CD14-positive monocyte (primary cell): Measurements from ENCODE around the gene CDK12. TPM values are rescaled to one million over a fixed set of nuclear protein-coding genes. Genes with fewer than 3 reads are reported as not detected.

ENCODE experiments used
- DNase-seq, 3 donors: peaks; one replicate each; pipeline ENCODE4 v3.0.0-alpha.2; 2011 to 2022
- H2AFZ ChIP-seq: 2 replicates; pipeline ENCODE4 v1.6.0; 2012; ENCODE audit warnings: mild to moderate bottlenecking, low read depth, low read length, inconsistent platforms; ENCODE audit not compliant: insufficient read depth, poor library complexity, severe bottlenecking
- H3K27ac ChIP-seq, 2 donors: 1 replicate in 1 of 2; 2 replicates in 1 of 2; pipeline ENCODE4 v1.5.1; 2012 to 2013; ENCODE audit warnings: low read length in 2 of 2, control low read depth in 1 of 2, inconsistent platforms in 1 of 2, low read depth in 1 of 2, mild to moderate bottlenecking in 1 of 2
- H3K27me3 ChIP-seq, 2 donors: one replicate each; pipeline versions ENCODE4 v1.6.0 to v1.6.1; 2011 to 2013; ENCODE audit warnings: low read length in 2 of 2; ENCODE audit not compliant: control insufficient read depth in 2 of 2, insufficient read depth in 2 of 2
- H3K36me3 ChIP-seq, 2 donors: replicated peaks in 1 of 2; 1 replicate in 1 of 2; 2 replicates in 1 of 2; pipeline versions ENCODE4 v1.5.1 to v1.6.1; 2012 to 2013; ENCODE audit warnings: low read length in 2 of 2, control low read depth in 1 of 2, inconsistent platforms in 1 of 2, mild to moderate bottlenecking in 1 of 2; ENCODE audit not compliant: insufficient read depth in 2 of 2, control insufficient read depth in 1 of 2
- H3K4me1 ChIP-seq, 2 donors: 1 replicate in 1 of 2; 2 replicates in 1 of 2; pipeline versions ENCODE4 v1.5.1 to v1.6.1; 2012 to 2013; ENCODE audit warnings: low read length in 2 of 2, control low read depth in 1 of 2, inconsistent platforms in 1 of 2, mild to moderate bottlenecking in 1 of 2, moderate library complexity in 1 of 2; ENCODE audit not compliant: insufficient read depth in 2 of 2, control insufficient read depth in 1 of 2
- H3K4me2 ChIP-seq: replicated peaks from 2 replicates; pipeline ENCODE3; 2012; ENCODE audit warnings: low read length, moderate library complexity, mild to moderate bottlenecking; ENCODE audit not compliant: poor library complexity, severe bottlenecking; ENCODE audit errors: extremely low read depth
- H3K4me3 ChIP-seq, 3 experiments: fragments of 200-600 bp in 1 of 3; sonication (generic) in 1 of 3; replicated peaks in 1 of 3; 1 replicate in 2 of 3; 2 replicates in 1 of 3; pipeline ENCODE4 v1.5.1; 2011 to 2013; ENCODE audit warnings: low read length in 3 of 3, mild to moderate bottlenecking in 3 of 3, control low read depth in 2 of 3, low read depth in 2 of 3, inconsistent platforms in 1 of 3, moderate library complexity in 1 of 3
- H3K79me2 ChIP-seq: 2 replicates; pipeline ENCODE4 v1.6.0; 2012; ENCODE audit warnings: mild to moderate bottlenecking, control low read depth, inconsistent platforms, low read length, moderate library complexity; ENCODE audit not compliant: insufficient read depth
- H3K9ac ChIP-seq: 2 replicates; pipeline ENCODE4 v1.6.0; 2017; ENCODE audit warnings: low read length, mild to moderate bottlenecking; ENCODE audit not compliant: insufficient read depth, poor library complexity, severe bottlenecking
- H3K9me3 ChIP-seq, 2 donors: replicated peaks in 1 of 2; 1 replicate in 1 of 2; 2 replicates in 1 of 2; pipeline versions ENCODE4 v1.5.1 to v1.6.1; 2012 to 2013; ENCODE audit warnings: low read length in 2 of 2, control low read depth in 1 of 2; ENCODE audit not compliant: control insufficient read depth in 1 of 2, insufficient read depth in 1 of 2
- H4K20me1 ChIP-seq: 2 replicates; pipeline ENCODE4 v1.6.0; 2012; ENCODE audit warnings: mild to moderate bottlenecking, low read length, control low read depth, moderate library complexity; ENCODE audit not compliant: insufficient read depth
- H3K27ac Mint-ChIP-seq, 7 donors: one replicate each; pipeline ENCODE4 v1.8.0; 2020; ENCODE audit warnings: mild to moderate bottlenecking in 7 of 7, mixed read lengths in 7 of 7, moderate library complexity in 6 of 7, inconsistent platforms in 2 of 7
- H3K27me3 Mint-ChIP-seq, 3 donors: one replicate each; pipeline ENCODE4 v1.8.0; 2021 to 2022; ENCODE audit warnings: low read depth in 3 of 3, mild to moderate bottlenecking in 3 of 3, mixed read lengths in 3 of 3, moderate library complexity in 3 of 3, inconsistent platforms in 1 of 3
- H3K36me3 Mint-ChIP-seq, 2 donors: one replicate each; pipeline ENCODE4 v1.8.0; 2020; ENCODE audit warnings: mixed read lengths in 2 of 2, inconsistent platforms in 1 of 2, mild to moderate bottlenecking in 1 of 2
- H3K4me1 Mint-ChIP-seq: one replicate; pipeline ENCODE4 v1.8.0; 2020; ENCODE audit warnings: mild to moderate bottlenecking, mixed read lengths
- H3K4me3 Mint-ChIP-seq, 2 donors: one replicate each; pipeline ENCODE4 v1.8.0; 2020; ENCODE audit warnings: mild to moderate bottlenecking in 2 of 2, mixed read lengths in 2 of 2, moderate library complexity in 1 of 2
- H3K9me3 Mint-ChIP-seq, 7 donors: one replicate each; pipeline ENCODE4 v1.8.0; 2020 to 2022; ENCODE audit warnings: mixed read lengths in 7 of 7, mild to moderate bottlenecking in 6 of 7, moderate library complexity in 6 of 7, inconsistent platforms in 2 of 7
- CTCF ChIP-seq: fragments of 200-600 bp; IDR thresholded peaks from one replicate; pipeline ENCODE4 v1.8.0; 2022; ENCODE audit warnings: antibody characterized with exemption, mild to moderate bottlenecking
- WGBS: methylation state at CpG from one replicate; pipeline ENCODE4 v1.1.5; 2013; ENCODE audit warnings: missing lambda C conversion rate; ENCODE audit not compliant: insufficient coverage; 5-methylcytosine and 5-hydroxymethylcytosine counted together
- intact Hi-C, 2 donors: fragments of 100-400 bp; cut with micrococcal nuclease; formaldehyde crosslinking; loops; one replicate each; pipeline versions ENCODE4 v1.15.0 to v1.15.1; 2023
- polyA plus RNA-seq, 3 donors: library from polyadenylated mRNA; depleted of rRNA in 1 of 3; unstranded in 2 of 3; stranded (reverse) in 1 of 3; fragments of 300-500 nt in 2 of 3; fragments of >200 nt in 1 of 3; fragmentation: Illumina TruSeq in 2 of 3; gene quantifications; 1 replicate in 2 of 3; 2 replicates in 1 of 3; pipeline ENCODE4 v1.2.3, GENCODE V29; 2012 to 2021

The CDK12 gene
- polyA plus RNA-seq, 3 donors = 0.62 to 21.9 (median 1.3) TPM

- Histone ChIP-seq H3K27ac (no peak overlapping the region), H3K9me3 (no peaks in the 10 kb centered on the region), H3K4me3 (no peak overlapping the region), H3K27me3 (no peaks in the 10 kb centered on the region), H4K20me1 (no peaks in the 10 kb centered on the region), H3K4me1 (peaks cover 3 to 13% of the 10 kb centered on the region in 2 donors), H3K9ac (no peak overlapping the region), H2AFZ (no peak overlapping the region), H3K36me3 (peaks cover 61 to 83% of the 10 kb centered on the region in 2 donors), H3K79me2 (no peaks in the 10 kb centered on the region), H3K4me2 (no peak overlapping the region)
- DNase-seq = no peak
- H3K4me1 Mint-ChIP-seq = peaks cover 18% of the 10 kb centered on the region
- intact Hi-C loops = loop anchor here (5.0 to 10.0 kb wide), 3 partner anchors 72 to 205 kb away; no protein-coding TSS in a partner anchor
- no peak for TF ChIP-seq CTCF
- H3K27me3 Mint-ChIP-seq = peaks cover 0 to 2% (median 0%) of the 10 kb centered on the region in 3 donors
- no peaks in the 10 kb centered on the region for H3K9me3 Mint-ChIP-seq
- H3K36me3 Mint-ChIP-seq = peaks cover 68 to 91% of the 10 kb centered on the region in 2 donors
- H3K4me3 Mint-ChIP-seq = no peak overlapping the region
- 92% methylated on average over 2 of the region's 6 CpGs for WGBS
- H3K27ac Mint-ChIP-seq = peak overlapping the region in 5 of 7 donors; percentile 8 to 73 (median 62)
Observed at GRCh38 chr17:39549747-39550573, 88.7 kb downstream of the CDK12 start.

GRCh38 chr17:39551879-39552278, 90.6 kb downstream of the CDK12 start:
- H3K9me3 ChIP-seq = no peaks in the 10 kb centered on the region
- Mint-ChIP-seq H3K4me3 (no peak overlapping the region), H3K27me3 (peaks cover 0 to 2% (median 0%) of the 10 kb centered on the region in 3 donors), H3K36me3 (peaks cover 72 to 89% of the 10 kb centered on the region in 2 donors), H3K9me3 (no peaks in the 10 kb centered on the region), H3K4me1 (peaks cover 18% of the 10 kb centered on the region), H3K27ac (peak overlapping the region in 1 of 7 donors; percentile 34)
- no peak for TF ChIP-seq CTCF
- no peak overlapping the region for H3K4me3 ChIP-seq
- no peak overlapping the region for H2AFZ ChIP-seq
- no peaks in the 10 kb centered on the region for H4K20me1 ChIP-seq
- no peak for DNase-seq
- intact Hi-C loops = no loop called here
- no peak overlapping the region for H3K9ac ChIP-seq
- peaks cover 3 to 13% of the 10 kb centered on the region in 2 donors for H3K4me1 ChIP-seq
- no peaks in the 10 kb centered on the region for H3K27me3 ChIP-seq
- H3K4me2 ChIP-seq = no peak overlapping the region
- no CpG with 5 or more reads among the region's 1 CpG for WGBS
- no peak overlapping the region for H3K27ac ChIP-seq
- no peaks in the 10 kb centered on the region for H3K79me2 ChIP-seq
- peaks cover 66 to 88% of the 10 kb centered on the region in 2 donors for H3K36me3 ChIP-seq
